HepG2 (cell line): ENCODE data around the gene BAIAP3. TPM values are rescaled to one million over a fixed set of nuclear protein-coding genes. Genes with fewer than 3 reads are reported as not detected.

Source experiments
- ATAC-seq: fragments of 200-7000 bp; cut with Tn5 transposase; 3 replicates; pipeline ENCODE4 v1.9.1; 2020; ENCODE audit warnings: mild to moderate bottlenecking, moderate library complexity
- BruUV-seq: library from RNA; stranded (reverse); fragments of 400-500 nt; replicated peaks from 2 replicates; lab custom pipeline; 2021; lab: Mats Ljungman, UMichigan
- CTCF ChIA-PET: fragments of 300-600 bp; formaldehyde crosslinking; extraction: SDS; loops from one replicate; lab custom pipeline; 2021; ENCODE audit warnings: low total read pairs, inconsistent platforms, low intra/inter-chr PET ratio; lab: Yijun Ruan, JAX
- POLR2A ChIA-PET: fragments of 350-600 bp; sonication (Branson Sonifier 250); formaldehyde crosslinking; loops from one replicate; lab custom pipeline; 2020; ENCODE audit warnings: antibody characterized with exemption, inconsistent platforms; lab: Yijun Ruan, JAX
- DNase-seq: peaks from one replicate; pipeline ENCODE4 v3.0.0-alpha.2; 2015; ENCODE audit warnings: low spot score
- FAIRE-seq: peaks from 3 replicates; lab custom pipeline; 2011; peaks lifted over from hg19 to GRCh38; lab: Jason Lieb, UNC
- H2AFZ ChIP-seq: one replicate; pipeline ENCODE4 v1.6.1; 2011; ENCODE audit warnings: low read length, inconsistent platforms
- H3K27ac ChIP-seq: fragments of 300-600 bp; 3 replicates; pipeline ENCODE4 v1.8.0; 2011; ENCODE audit warnings: mixed run types, mild to moderate bottlenecking, mixed read lengths, low read length, inconsistent platforms; ENCODE audit not compliant: insufficient read depth; ENCODE audit errors: extremely low read length
- H3K27me3 ChIP-seq, 2 experiments: fragments of 200-600 bp in 1 of 2; 2 replicates in 1 of 2; 3 replicates in 1 of 2; pipeline versions ENCODE4 v1.6.0 to v1.8.0; 2011; ENCODE audit warnings: low read length in 2 of 2, mild to moderate bottlenecking in 2 of 2, moderate library complexity in 2 of 2, inconsistent platforms in 1 of 2; ENCODE audit not compliant: insufficient read depth in 2 of 2, control insufficient read depth in 1 of 2
- H3K36me3 ChIP-seq, 2 experiments: fragments of 200-600 bp in 1 of 2; replicated peaks in 1 of 2; 2 replicates in 1 of 2; 3 replicates in 1 of 2; pipeline versions ENCODE4 v1.5.1 to v1.8.0; 2011; ENCODE audit warnings: low read length in 2 of 2, inconsistent platforms in 1 of 2; ENCODE audit not compliant: insufficient read depth in 2 of 2, control insufficient read depth in 1 of 2
- H3K4me1 ChIP-seq: 2 replicates; pipeline ENCODE4 v1.5.1; 2012; ENCODE audit warnings: low read length, inconsistent platforms; ENCODE audit not compliant: insufficient read depth
- H3K4me2 ChIP-seq: 2 replicates; pipeline ENCODE4 v1.6.0; 2011; ENCODE audit warnings: low read depth, low read length, inconsistent platforms
- H3K4me3 ChIP-seq, 3 experiments: fragments of 200-600 bp in 1 of 3; sonication (generic), shearing (Covaris generic) in 1 of 3; replicated peaks in 1 of 3; 2 replicates each; pipeline ENCODE4 v1.5.1; 2011 to 2016; ENCODE audit warnings: low read length in 3 of 3, inconsistent platforms in 2 of 3, low read depth in 2 of 3, mild to moderate bottlenecking in 2 of 3, control low read depth in 1 of 3, mixed read lengths in 1 of 3; ENCODE audit not compliant: insufficient read depth in 1 of 3
- H3K79me2 ChIP-seq: one replicate; pipeline ENCODE4 v1.6.1; 2011; ENCODE audit warnings: low read length, inconsistent platforms; ENCODE audit not compliant: insufficient read depth
- H3K9ac ChIP-seq: 2 replicates; pipeline ENCODE4 v1.6.0; 2011; ENCODE audit warnings: mild to moderate bottlenecking, low read depth, low read length, inconsistent platforms; ENCODE audit not compliant: insufficient read depth
- H3K9me3 ChIP-seq: 2 replicates; pipeline ENCODE4 v1.5.1; 2012; ENCODE audit warnings: mild to moderate bottlenecking, low read length
- H4K20me1 ChIP-seq: 2 replicates; pipeline ENCODE4 v1.6.0; 2011; ENCODE audit warnings: inconsistent platforms, mild to moderate bottlenecking, low read length, moderate library complexity; ENCODE audit not compliant: insufficient read depth
- BRCA1 ChIP-seq: sonication (generic); formaldehyde crosslinking; IDR thresholded peaks from 2 replicates; pipeline ENCODE4 v1.4.0; 2020; ENCODE audit warnings: missing genetic modification reagents
- CBX5 ChIP-seq: sonication (generic); formaldehyde crosslinking; IDR thresholded peaks from 2 replicates; pipeline ENCODE4 v1.4.0; 2020; ENCODE audit warnings: missing genetic modification reagents, borderline replicate concordance
- CCAR2 ChIP-seq: fragments of 200-400 bp; formaldehyde crosslinking; optimal IDR thresholded peaks from 2 replicates; pipeline ENCODE3; 2018; ENCODE audit warnings: low read depth, mild to moderate bottlenecking, low read length, moderate library complexity
- ISX ChIP-seq: sonication (generic); formaldehyde crosslinking; conservative IDR thresholded peaks from 2 replicates; pipeline ENCODE4 v1.5.0; 2020; ENCODE audit warnings: missing genetic modification reagents
- RFX5 ChIP-seq: IDR thresholded peaks from 2 replicates; pipeline ENCODE4 v1.6.1; 2011; ENCODE audit warnings: low read depth, low read length, improper control_type of control experiment
- ZNF331 ChIP-seq: sonication (generic); formaldehyde crosslinking; IDR thresholded peaks from 2 replicates; pipeline ENCODE4 v1.4.0; 2020; ENCODE audit warnings: missing genetic modification reagents
- ZNF350 ChIP-seq: sonication (generic); formaldehyde crosslinking; IDR thresholded peaks from 2 replicates; pipeline ENCODE4 v1.4.0; 2020; ENCODE audit warnings: mild to moderate bottlenecking, low read depth, missing genetic modification reagents, borderline replicate concordance
- ZNF572 ChIP-seq: sonication (generic); formaldehyde crosslinking; IDR thresholded peaks from 2 replicates; pipeline ENCODE4 v1.5.1; 2020; ENCODE audit warnings: mild to moderate bottlenecking, missing genetic modification reagents
- WGBS: methylation state at CpG from one replicate; pipeline ENCODE4 v1.1.6; 2017; ENCODE audit warnings: low lambda C conversion rate; 5-methylcytosine and 5-hydroxymethylcytosine counted together
- in situ Hi-C: cut with HindIII; loops from 2 replicates; pipeline ENCODE4 v1.10.0; 2017; ENCODE audit warnings: low pct_unique_long_range_greater_than_20kb; ENCODE audit not compliant: extremely low pct_ligation_motif_present
- intact Hi-C: fragments of 100-400 bp; cut with micrococcal nuclease; formaldehyde crosslinking; loops from one replicate; pipeline ENCODE4 v1.10.0; 2022; ENCODE audit not compliant: unreplicated experiment
- polyA plus RNA-seq, 8 experiments: library from polyadenylated mRNA; depleted of rRNA in 3 of 8; stranded (reverse) in 7 of 8; unstranded in 1 of 8; fragments of >200 nt; fragmentation: Illumina TruSeq in 4 of 8; extraction: Trizol in 4 of 8; gene quantifications; 2 replicates each; pipeline versions ENCODE4 v1.2.1 to v1.2.3, GENCODE V29; 2011 to 2016; ENCODE audit warnings: low read depth in 4 of 8, missing spikeins in 1 of 8, mixed read lengths in 1 of 8; ENCODE audit not compliant: insufficient read depth in 1 of 8
- total RNA-seq, 5 experiments: library from RNA; depleted of rRNA; stranded (reverse); fragments of >200 nt; fragmentation: Illumina TruSeq; extraction: Trizol; gene quantifications; 2 replicates each; pipeline ENCODE4 v1.2.3, GENCODE V29; 2016; ENCODE audit warnings: low read depth in 1 of 5
- TF ChIP-seq, protein P1 (sequence below): sonication (generic); formaldehyde crosslinking; IDR thresholded peaks from 2 replicates; pipeline ENCODE4 v1.4.0; 2020; ENCODE audit warnings: missing genetic modification reagents, borderline replicate concordance
- TF ChIP-seq, protein P2 (sequence below): sonication (generic); formaldehyde crosslinking; IDR thresholded peaks from 2 replicates; pipeline ENCODE4 v1.4.0; 2020; ENCODE audit warnings: missing genetic modification reagents
- TF ChIP-seq, protein P3 (sequence below): sonication (generic); formaldehyde crosslinking; IDR thresholded peaks from 2 replicates; pipeline ENCODE4 v1.8.0; 2023; ENCODE audit warnings: mild to moderate bottlenecking, missing genetic modification reagents
- TF ChIP-seq, protein P4 (sequence below): sonication (generic); formaldehyde crosslinking; IDR thresholded peaks from 2 replicates; pipeline ENCODE4 v1.4.0; 2020; ENCODE audit warnings: mild to moderate bottlenecking, missing genetic modification reagents

The BAIAP3 gene
- total and polyA plus RNA-seq, 2 of the 13 experiments (the other 11 are each of a cell fraction or from before 2014, with no cell fraction given), result 3.2 to 5.7 TPM

DNA sequence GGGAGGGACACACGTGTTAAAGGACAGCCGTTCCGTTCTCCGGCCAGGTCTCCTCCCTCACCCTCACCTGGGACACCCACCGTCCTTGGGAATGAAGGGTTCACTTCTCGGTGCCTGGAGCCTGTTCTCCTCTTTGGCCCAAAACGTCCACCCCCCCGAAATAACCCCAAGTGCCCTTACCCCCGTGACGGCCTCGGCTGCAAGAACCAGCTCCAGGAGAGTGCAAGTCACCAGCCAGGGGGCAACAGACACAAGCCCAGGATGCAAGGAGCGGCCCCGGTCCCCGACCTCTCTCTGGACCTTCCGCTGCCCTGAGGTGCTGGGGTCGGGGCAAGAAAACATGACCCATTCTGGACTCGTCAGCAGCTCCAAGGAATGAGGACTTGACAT is 44.0 kb upstream of the BAIAP3 start:
- in situ Hi-C loops, result no loop called here
- ATAC-seq (peak; percentile 24), FAIRE-seq (no peak), DNase-seq (no peak)
- CTCF ChIA-PET, result no interaction called here
- 4% methylated on average over 11 of the region's 17 CpGs for WGBS
- BruUV-seq, result no TSS peak
- intact Hi-C loops, result no loop called here
- POLR2A ChIA-PET, result interaction anchor here (0.7 kb wide), 1 partner anchor 131 kb away, joined by 3 read pairs; no protein-coding TSS in a partner anchor
- Histone ChIP-seq H3K36me3 (no peaks in the 10 kb centered on the region), H3K79me2 (no peaks in the 10 kb centered on the region), H4K20me1 (no peaks in the 10 kb centered on the region), H3K4me1 (peaks cover 42% of the 10 kb centered on the region), H2AFZ (no peak overlapping the region), H3K27me3 (peaks cover 19 to 48% of the 10 kb centered on the region in 2 experiments; a peak in 4 of 5 replicates), H3K4me2 (peak overlapping the region; percentile 57), H3K9me3 (no peaks in the 10 kb centered on the region), H3K9ac (no peak overlapping the region), H3K27ac (no peak overlapping the region), H3K4me3 (peak overlapping the region in 1 of 3 experiments; percentile 52; a peak in 2 of 6 replicates)
- no peak for TF ChIP-seq ZNF331 (CRISPR knock-in tag)
- TF ChIP-seq, protein P1, sequence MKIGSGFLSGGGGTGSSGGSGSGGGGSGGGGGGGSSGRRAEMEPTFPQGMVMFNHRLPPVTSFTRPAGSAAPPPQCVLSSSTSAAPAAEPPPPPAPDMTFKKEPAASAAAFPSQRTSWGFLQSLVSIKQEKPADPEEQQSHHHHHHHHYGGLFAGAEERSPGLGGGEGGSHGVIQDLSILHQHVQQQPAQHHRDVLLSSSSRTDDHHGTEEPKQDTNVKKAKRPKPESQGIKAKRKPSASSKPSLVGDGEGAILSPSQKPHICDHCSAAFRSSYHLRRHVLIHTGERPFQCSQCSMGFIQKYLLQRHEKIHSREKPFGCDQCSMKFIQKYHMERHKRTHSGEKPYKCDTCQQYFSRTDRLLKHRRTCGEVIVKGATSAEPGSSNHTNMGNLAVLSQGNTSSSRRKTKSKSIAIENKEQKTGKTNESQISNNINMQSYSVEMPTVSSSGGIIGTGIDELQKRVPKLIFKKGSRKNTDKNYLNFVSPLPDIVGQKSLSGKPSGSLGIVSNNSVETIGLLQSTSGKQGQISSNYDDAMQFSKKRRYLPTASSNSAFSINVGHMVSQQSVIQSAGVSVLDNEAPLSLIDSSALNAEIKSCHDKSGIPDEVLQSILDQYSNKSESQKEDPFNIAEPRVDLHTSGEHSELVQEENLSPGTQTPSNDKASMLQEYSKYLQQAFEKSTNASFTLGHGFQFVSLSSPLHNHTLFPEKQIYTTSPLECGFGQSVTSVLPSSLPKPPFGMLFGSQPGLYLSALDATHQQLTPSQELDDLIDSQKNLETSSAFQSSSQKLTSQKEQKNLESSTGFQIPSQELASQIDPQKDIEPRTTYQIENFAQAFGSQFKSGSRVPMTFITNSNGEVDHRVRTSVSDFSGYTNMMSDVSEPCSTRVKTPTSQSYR (CRISPR knock-in tag), result no peak
- TF ChIP-seq, protein P2, sequence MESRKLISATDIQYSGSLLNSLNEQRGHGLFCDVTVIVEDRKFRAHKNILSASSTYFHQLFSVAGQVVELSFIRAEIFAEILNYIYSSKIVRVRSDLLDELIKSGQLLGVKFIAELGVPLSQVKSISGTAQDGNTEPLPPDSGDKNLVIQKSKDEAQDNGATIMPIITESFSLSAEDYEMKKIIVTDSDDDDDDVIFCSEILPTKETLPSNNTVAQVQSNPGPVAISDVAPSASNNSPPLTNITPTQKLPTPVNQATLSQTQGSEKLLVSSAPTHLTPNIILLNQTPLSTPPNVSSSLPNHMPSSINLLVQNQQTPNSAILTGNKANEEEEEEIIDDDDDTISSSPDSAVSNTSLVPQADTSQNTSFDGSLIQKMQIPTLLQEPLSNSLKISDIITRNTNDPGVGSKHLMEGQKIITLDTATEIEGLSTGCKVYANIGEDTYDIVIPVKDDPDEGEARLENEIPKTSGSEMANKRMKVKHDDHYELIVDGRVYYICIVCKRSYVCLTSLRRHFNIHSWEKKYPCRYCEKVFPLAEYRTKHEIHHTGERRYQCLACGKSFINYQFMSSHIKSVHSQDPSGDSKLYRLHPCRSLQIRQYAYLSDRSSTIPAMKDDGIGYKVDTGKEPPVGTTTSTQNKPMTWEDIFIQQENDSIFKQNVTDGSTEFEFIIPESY (CRISPR knock-in tag), result no peak
- TF ChIP-seq ZNF350, result no peak
- TF ChIP-seq CCAR2, result no peak
- TF ChIP-seq CBX5, result no peak
- 0 out of 2 replicates have a peak, but pooled peaks have one; percentile 23 for TF ChIP-seq ZNF572 (CRISPR knock-in tag)
- no peak for TF ChIP-seq ISX
- no peak for TF ChIP-seq RFX5
- TF ChIP-seq BRCA1 (CRISPR knock-in tag), result no peak
- TF ChIP-seq, protein P3, sequence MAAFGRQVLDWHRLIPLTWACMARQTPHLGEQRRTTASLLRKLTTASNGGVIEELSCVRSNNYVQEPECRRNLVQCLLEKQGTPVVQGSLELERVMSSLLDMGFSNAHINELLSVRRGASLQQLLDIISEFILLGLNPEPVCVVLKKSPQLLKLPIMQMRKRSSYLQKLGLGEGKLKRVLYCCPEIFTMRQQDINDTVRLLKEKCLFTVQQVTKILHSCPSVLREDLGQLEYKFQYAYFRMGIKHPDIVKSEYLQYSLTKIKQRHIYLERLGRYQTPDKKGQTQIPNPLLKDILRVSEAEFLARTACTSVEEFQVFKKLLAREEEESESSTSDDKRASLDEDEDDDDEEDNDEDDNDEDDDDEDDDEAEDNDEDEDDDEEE, result no peak
- TF ChIP-seq, protein P4, sequence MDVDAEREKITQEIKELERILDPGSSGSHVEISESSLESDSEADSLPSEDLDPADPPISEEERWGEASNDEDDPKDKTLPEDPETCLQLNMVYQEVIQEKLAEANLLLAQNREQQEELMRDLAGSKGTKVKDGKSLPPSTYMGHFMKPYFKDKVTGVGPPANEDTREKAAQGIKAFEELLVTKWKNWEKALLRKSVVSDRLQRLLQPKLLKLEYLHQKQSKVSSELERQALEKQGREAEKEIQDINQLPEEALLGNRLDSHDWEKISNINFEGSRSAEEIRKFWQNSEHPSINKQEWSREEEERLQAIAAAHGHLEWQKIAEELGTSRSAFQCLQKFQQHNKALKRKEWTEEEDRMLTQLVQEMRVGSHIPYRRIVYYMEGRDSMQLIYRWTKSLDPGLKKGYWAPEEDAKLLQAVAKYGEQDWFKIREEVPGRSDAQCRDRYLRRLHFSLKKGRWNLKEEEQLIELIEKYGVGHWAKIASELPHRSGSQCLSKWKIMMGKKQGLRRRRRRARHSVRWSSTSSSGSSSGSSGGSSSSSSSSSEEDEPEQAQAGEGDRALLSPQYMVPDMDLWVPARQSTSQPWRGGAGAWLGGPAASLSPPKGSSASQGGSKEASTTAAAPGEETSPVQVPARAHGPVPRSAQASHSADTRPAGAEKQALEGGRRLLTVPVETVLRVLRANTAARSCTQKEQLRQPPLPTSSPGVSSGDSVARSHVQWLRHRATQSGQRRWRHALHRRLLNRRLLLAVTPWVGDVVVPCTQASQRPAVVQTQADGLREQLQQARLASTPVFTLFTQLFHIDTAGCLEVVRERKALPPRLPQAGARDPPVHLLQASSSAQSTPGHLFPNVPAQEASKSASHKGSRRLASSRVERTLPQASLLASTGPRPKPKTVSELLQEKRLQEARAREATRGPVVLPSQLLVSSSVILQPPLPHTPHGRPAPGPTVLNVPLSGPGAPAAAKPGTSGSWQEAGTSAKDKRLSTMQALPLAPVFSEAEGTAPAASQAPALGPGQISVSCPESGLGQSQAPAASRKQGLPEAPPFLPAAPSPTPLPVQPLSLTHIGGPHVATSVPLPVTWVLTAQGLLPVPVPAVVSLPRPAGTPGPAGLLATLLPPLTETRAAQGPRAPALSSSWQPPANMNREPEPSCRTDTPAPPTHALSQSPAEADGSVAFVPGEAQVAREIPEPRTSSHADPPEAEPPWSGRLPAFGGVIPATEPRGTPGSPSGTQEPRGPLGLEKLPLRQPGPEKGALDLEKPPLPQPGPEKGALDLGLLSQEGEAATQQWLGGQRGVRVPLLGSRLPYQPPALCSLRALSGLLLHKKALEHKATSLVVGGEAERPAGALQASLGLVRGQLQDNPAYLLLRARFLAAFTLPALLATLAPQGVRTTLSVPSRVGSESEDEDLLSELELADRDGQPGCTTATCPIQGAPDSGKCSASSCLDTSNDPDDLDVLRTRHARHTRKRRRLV (CRISPR knock-in tag), result no peak
